Measurements from ENCODE around the gene NPTN.

GRCh38 chr15:73530649-73531048, 102.5 kb downstream of the NPTN start:
- TF ChIP-seq CBX3 (IDR thresholded peaks at IDR 0.05; ENCODE audit: low read depth) (no peak), CTCF (IDR thresholded peaks at IDR 0.05 in 2 of 3, conservative IDR thresholded peaks at IDR 0.05 in 1 of 3; ENCODE audit: borderline replicate concordance in 1 of 3, insufficient read depth in 1 of 3, low read depth in 2 of 3, low read length in 2 of 3) (no peak), POLR2AphosphoS5 (IDR thresholded peaks at IDR 0.05; ENCODE audit: low read depth, low read length) (no peak), TCF7L2 (IDR thresholded peaks at IDR 0.05; ENCODE audit: borderline replicate concordance, extremely low read depth, insufficient read depth, insufficient read length) (no peak), EZH2 (IDR thresholded peaks at IDR 0.05) (no peak), RAD21 (IDR thresholded peaks at IDR 0.05; ENCODE audit: low read depth) (no peak), POLR2A (IDR thresholded peaks at IDR 0.05; ENCODE audit: borderline replicate concordance, extremely low read depth, insufficient read depth, insufficient read length) (no peak), ATF3 (IDR thresholded peaks at IDR 0.05) (no peak), ELF1 (IDR thresholded peaks at IDR 0.05; ENCODE audit: borderline replicate concordance, low read depth) (no peak), CEBPB (IDR thresholded peaks at IDR 0.05; ENCODE audit: low read depth) (no peak)

Measured in HCT116 (cell line).